OCI-LY1 (cell line): ENCODE results near the gene HTR1D.

Source experiments
- EZH2 ChIP-seq: fragments of 200-600 bp; sonication (generic), shearing (Covaris generic); IDR thresholded peaks from 2 replicates; pipeline ENCODE4 v1.8.0; 2017; ENCODE audit warnings: borderline replicate concordance, mixed run types, mild to moderate bottlenecking, antibody characterized with exemption, low read length, moderate library complexity, mixed read lengths
- TF ChIP-seq, protein P1 (sequence below): fragments of 200-600 bp; sonication (generic), shearing (Covaris generic); IDR thresholded peaks from 2 replicates; pipeline ENCODE4 v1.5.1; 2017; ENCODE audit warnings: mild to moderate bottlenecking, antibody characterized with exemption, low read length, moderate library complexity, mixed read lengths

DNA sequence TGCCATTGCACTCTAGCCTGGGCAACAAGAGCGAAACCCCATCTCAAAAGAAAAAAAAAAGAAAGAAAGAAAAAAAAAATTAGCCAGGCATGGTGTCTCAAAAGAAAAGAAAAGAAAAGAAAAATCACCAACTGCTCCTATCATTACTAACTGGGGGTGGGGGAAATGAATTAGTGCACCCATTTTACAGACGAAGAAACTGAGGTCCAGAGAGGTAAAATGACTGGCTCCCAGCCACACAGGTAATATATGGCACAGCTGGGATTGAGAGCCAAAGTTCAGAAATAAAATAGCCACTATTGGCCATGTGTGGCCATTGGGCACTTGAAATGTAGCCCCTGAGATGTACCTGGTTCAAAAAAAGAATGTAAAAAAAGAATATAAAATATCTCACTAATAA lies 8.8 kb downstream of the HTR1D start:
- TF ChIP-seq, protein P1, sequence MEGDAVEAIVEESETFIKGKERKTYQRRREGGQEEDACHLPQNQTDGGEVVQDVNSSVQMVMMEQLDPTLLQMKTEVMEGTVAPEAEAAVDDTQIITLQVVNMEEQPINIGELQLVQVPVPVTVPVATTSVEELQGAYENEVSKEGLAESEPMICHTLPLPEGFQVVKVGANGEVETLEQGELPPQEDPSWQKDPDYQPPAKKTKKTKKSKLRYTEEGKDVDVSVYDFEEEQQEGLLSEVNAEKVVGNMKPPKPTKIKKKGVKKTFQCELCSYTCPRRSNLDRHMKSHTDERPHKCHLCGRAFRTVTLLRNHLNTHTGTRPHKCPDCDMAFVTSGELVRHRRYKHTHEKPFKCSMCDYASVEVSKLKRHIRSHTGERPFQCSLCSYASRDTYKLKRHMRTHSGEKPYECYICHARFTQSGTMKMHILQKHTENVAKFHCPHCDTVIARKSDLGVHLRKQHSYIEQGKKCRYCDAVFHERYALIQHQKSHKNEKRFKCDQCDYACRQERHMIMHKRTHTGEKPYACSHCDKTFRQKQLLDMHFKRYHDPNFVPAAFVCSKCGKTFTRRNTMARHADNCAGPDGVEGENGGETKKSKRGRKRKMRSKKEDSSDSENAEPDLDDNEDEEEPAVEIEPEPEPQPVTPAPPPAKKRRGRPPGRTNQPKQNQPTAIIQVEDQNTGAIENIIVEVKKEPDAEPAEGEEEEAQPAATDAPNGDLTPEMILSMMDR, result no peak
- no peak for TF ChIP-seq EZH2
